Fibroblast of lung (primary cell): Measurements from ENCODE around the gene ARMC2.

Experiments used
- CTCF ChIP-seq, 2 donors: IDR thresholded peaks in 1 of 2; conservative IDR thresholded peaks in 1 of 2; 1 replicate in 1 of 2; 2 replicates in 1 of 2; pipeline ENCODE4 v1.5.1; 2011 to 2012; ENCODE audit warnings: low read length in 2 of 2, control low read depth in 1 of 2, inconsistent platforms in 1 of 2, low read depth in 1 of 2, mild to moderate bottlenecking in 1 of 2
- EZH2 ChIP-seq: IDR thresholded peaks from 2 replicates; pipeline ENCODE4 v1.5.1; 2012; ENCODE audit warnings: low read length, control low read depth, mild to moderate bottlenecking; ENCODE audit errors: missing control alignments

DNA sequence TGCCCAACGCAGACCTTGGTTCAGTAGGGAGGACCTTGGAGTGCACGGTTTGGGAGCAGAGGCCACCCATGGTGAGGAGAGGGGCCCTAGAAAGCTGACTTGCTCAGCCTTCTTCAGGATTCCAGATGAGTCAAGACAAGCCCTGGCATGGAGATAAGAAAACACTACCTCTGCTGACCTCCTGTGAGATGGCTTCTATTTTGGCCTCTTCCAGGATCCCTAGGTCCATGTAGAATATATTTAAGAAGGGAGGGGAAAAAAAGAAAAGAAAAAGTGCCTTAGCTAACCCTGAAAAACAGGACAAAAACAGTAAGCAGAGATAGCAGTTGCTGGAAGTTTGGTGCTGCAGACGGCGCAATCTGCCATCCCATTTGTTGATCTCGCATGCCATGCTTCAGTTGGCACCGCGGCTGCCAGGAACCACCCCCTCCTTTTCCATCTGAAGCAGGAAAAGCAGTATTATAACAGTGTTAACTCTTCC, 100.0 kb downstream of the ARMC2 start:
- no peak for TF ChIP-seq CTCF (conservative IDR thresholded peaks at IDR 0.05 in 1 of 2, IDR thresholded peaks at IDR 0.05 in 1 of 2; ENCODE audit: low read depth in 1 of 2, low read length in 2 of 2)
- TF ChIP-seq EZH2, result no peak
